Measurements from ENCODE around the gene BTBD3. TPM values are rescaled to one million over a fixed set of nuclear protein-coding genes. Genes with fewer than 3 reads are reported as not detected.

Gene BTBD3
- total RNA-seq (2014; rRNA removed; shearing (Covaris generic)) = 48.1 and 67.1 TPM in 2 replicates

DNA sequence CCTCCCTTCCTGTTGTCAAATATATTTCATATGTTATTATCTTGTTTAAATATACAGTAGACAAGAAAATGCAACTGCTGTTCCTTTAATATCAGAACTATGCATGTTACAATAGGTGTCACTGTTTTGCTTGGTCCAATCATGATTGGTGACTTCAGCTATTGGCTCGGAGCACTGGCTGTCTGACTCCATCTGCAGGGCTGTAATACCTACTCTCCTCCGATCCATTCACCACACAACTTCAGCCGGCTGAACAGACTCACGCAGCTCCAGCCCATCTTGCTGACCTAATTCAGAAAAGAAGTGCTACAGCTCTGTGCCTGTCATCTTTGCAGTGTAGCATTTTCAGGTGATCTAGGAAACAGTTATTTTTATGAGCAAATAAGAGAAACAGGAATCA, at the start of gene BTBD3:
BTBD3 (plus strand) TSS at position 231 of the 400 bp plus-strand sequence. CDS start 383 bp downstream, outside the sequence.
- no peak for DNase-seq (ENCODE audit: low read depth)

DNA sequence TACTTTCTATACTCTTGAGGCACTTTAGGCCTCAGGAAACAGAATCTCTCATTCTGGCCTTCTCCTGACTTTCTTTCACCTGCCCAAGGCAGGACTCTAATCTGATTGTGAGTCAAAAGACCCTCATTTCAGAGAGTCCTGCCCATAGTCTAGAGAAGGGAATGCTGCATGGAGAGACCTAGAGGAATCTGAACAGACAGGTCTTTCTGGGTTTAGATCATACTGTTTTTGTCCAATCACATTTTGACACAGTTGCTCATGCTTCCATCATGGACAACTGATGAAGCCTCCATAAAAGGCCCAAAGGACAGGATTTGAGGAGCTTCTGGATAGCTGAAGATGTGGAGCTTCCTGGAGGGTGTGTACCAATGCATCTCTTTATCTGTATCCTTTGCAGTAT, 48.1 kb upstream of the BTBD3 start:
- no peak for DNase-seq (ENCODE audit: low read depth)

DNA sequence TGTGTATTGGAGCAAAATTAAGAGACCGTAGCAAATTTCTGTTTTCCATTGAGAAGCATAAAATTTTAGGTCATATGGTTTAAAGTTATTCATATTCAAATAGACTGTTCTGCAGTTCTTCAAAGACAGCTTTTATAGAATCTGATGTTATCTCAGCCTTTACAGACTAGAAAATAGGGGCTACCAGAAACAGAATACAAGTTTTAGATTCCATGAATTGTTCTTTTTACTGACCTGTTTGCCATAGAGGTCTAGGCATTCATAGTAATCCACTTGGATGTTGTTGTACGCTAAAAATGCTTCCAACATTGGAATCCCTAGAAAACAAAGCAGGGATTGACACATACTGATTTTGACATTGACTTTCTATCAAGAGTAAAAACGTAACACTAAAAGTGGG, 47.3 kb upstream of the BTBD3 start:
- no peak for DNase-seq (ENCODE audit: low read depth)

DNA sequence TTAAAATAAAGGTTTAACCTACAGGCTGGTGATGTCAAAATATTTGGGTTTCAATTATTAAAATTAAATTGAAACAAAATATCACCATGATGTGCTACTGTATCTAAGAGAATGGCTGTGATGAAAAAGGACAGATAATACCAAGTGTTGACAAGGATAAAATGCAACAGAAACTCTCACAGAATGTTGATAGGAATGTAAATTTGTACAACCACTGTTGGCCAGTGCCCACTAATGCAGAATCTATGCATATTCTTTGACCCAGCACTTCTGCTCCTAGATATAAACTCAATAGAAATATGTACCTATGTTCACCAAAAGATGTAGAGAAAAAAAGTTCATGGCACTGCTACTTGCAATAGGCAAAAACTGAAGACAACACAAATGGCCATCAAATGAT, 41.1 kb upstream of the BTBD3 start:
- DNase-seq (ENCODE audit: low read depth) = no peak

DNA sequence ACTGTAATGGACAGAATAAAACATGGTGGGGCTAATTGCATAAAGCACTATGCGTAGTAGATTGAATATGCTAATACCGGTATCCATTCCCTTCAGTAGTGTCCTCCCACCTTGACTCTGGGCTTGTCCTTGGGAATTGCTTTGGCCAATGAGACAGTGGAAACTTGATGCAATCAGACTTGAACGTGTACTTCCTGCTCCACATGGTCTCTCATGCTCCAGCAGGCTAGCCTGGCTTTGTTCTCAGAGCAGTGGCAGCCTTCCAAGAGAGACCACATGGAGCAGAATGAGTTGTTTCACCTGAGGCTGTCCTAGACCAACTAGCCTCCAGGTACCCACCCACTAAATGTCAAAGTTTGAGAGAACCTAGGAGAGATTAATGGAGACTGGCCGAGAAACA, 37.0 kb upstream of the BTBD3 start:
- peak; percentile 66 for DNase-seq (ENCODE audit: low read depth)

DNA sequence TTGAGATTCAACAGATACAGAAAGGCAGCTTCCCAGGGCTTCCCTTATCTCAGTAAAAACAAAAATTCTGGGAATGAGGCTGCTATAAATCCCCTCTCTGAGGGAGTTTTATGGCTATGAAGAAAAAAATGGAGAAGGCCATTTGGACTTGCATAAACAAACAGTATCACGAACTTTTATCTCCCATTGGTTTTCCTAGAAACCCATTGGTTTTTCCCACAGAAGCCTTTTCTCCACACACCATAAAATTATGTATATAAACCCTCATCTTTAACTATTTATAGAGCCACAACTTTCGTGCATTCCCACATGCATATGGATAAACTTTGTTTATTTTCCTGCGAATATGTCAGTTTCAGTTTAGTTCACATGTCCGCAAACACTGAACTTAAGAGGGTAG, 36.2 kb upstream of the BTBD3 start:
- DNase-seq (ENCODE audit: low read depth) = no peak

DNA sequence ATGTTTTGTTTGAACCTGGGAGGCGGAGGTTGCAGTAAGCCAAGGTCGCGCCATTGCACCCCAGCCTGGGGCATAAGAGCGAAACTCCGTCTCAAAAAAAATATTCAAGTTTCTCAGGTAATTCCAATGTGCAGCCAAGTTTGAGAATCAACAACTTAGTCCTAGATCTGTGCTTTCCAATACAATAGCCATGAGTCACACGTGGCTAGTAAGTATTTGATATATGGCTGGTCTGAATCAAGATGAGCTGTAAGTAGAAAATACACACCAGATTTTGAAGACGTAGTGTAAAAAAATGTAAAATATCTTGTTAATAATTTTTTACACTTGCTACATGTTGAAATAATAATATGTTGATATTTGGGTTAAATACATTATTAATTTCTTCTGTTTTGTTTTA, 35.0 kb upstream of the BTBD3 start:
- no peak for DNase-seq (ENCODE audit: low read depth)

DNA sequence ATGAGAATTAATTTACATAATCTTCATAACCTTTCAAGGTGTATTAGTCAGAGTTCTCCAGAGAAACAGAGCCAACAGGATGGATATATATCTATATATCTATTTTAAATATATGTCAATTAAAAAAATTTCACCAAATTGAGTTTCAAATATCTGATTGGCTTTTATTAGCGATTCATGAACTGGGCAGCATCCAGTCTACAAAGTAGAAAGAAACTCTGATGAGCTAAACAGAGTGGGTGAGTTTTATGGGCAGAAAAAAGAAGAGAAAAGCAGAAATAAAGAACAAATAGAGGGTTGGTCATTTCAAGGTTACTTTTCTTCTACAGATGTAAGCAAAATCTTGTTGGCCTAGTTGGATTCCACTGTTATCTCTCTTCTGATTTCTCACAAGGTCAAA, 29.0 kb upstream of the BTBD3 start:
- DNase-seq (ENCODE audit: low read depth) = no peak

DNA sequence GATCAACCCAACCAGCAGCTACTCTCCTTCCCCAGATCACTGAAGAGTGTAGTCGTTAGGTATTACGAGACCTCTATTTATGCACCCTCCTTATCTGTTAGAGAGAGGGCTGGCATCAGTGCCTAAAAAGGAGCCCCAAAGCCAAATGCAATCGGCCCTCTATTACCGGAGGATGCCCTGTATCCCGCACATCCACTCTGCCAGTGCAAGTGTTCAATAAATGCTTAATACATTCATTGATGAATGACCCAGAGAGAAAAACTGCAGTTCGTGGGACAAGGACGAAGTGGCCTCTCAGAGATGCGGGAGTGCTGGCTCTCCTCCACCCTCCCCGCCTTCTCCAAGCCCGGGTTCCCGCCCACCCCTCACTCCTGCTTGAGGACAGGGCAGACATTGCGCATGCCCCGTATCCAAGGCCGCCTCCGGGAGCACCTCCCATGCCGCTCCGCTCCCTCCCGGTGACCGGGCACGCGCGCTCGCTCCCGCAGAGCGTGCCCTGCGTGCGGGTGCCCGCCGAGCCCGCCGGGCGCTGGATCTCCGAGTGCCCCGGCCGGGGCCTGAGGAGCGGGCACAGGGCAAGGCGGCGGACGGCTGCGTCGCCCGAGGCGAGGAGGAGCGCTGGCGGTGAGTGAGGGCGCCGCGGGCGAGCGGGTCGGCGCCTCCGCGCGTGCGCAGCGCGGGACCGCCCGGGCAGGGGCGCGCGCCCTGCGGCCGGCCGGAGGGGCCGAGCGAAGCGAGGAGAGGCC, 27.2 kb upstream of the BTBD3 start:
- DNase-seq (ENCODE audit: low read depth) = peak; percentile 95

DNA sequence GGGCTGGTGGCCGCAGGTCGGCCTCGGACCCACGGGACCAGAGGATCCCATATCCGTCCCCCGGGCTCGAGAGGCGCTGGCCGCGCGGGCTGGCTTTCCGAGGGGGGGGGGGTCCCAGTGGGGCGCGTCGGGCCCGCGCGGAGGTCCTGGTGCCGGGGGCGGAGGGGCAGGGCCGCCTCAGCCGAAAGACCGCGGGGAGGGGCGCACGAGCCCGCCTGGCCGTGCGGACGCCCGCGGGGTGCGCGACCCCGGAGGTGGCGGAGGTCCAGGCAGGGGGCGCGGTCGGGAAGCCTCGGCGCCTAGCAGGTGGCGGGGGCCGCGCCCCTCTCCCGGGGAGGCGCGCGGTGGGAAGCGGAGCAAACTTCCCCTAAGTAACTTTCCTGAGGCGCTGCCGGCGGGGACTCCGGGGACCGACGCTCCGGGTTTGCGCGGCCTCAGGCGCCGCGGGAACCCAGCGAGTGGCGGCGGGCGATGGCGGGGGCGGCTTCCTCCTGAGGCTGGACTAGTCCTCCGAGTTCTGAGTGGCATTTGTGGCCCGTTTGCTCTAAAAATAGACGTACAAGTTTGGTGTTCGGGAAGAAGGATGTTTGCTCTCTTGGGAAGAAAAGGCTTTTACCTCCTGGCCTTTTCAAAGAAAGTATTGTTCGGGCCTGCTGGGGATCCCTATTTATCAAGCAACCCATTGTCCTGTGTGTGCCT, 26.5 kb upstream of the BTBD3 start:
- DNase-seq (ENCODE audit: low read depth) = peak; percentile 76

DNA sequence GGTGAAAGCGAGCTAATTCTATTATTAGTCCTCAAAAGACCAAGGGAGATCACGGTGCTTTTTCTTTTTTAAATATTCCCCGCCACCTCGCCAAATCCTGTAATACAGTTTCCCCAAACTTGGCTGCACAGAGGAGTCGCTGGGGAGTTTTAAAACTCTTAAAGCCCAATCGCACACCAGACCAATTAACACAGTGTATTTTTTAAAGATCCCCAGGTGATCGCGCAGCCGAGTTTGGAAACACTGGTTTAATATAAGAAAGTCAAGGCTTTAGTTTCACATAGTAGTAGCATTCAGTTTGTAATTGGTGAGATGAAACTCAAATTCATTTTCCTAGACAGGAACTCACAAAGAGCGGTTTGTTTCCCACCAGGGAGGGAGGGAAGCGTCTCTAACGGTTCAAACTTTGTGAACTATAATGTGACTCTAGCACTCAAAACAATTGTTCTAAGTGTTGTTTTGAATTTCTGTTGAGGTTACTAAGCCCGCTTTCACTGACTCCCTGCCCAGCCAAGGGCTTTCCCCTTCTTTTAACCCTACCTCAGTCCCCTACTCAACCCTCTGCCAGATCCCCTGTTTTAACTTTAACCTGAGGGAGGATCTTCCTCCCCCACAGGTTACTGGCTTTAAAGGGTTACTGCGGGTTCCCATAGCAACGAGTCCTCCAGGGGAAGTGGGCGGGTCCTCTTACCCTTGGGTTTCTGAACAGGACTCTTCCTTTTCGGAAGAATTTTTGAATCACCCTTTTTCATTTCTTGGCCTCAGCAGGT, 25.7 kb upstream of the BTBD3 start:
- DNase-seq (ENCODE audit: low read depth) = peak; percentile 98

DNA sequence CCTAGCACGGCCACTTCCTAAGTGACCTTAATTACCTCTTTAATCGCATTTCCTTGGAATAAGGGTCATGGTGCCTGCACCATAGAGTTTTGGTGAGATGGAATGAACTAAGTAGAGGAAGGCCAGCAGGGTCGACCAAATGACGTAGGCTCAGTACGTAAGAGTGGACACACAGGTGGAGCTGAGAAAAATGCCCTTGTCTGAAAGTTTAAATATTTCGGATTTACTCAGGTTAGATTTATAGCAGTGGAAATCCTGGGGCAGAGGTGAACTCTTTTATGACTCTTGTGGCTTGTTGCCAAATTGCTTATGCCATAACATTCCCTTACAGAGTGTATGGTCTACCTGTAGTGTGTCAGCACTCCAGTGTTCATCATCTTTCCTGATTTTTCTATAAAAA, 23.6 kb upstream of the BTBD3 start:
- DNase-seq (ENCODE audit: low read depth) = peak; percentile 62

DNA sequence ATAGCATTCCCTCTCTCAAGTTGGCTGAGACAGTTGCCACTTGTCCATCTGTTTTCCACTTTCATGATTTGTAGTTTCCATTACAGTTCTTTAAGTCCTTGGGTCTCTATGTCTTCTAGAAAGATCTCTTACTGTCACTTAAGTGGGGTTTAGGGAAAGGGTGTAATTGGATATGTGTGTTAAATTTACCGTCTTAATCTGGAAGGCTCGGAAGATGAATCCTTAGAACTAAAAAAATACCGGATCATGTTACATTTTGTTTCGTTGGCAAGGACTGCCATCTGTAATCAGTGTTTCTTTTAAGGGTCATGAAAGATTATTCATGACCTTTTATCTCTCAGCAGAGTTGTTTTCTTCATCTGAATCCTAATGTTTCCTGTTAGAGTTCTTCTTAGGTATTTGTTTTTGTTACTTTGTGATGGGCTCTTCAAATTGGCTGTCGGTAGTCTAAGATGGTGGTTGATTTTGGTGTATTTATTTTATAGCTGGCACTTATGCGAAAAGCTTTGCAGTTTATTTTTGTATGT, 21.8 kb upstream of the BTBD3 start:
- DNase-seq (ENCODE audit: low read depth) = peak; percentile 76

DNA sequence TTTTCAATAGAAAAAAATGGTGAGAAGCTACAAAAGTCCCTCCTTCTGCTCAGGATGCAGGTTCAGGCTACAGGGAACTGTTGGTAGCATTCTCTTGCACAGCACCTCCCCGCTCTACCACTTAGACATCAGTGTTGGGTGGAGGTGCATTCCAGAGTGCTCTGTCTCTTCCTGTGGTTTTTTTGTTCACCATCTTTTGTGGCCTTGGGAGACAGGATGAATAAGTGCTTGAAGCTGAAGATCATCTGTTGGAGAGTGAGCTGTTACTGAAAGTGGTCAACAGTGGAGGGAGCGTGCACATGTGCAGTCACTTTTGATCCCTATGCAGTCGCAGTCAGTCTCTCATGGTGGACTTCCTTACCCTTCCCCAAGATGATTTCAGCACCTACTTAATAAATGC, 16.6 kb upstream of the BTBD3 start:
- DNase-seq (ENCODE audit: low read depth) = peak; percentile 99

DNA sequence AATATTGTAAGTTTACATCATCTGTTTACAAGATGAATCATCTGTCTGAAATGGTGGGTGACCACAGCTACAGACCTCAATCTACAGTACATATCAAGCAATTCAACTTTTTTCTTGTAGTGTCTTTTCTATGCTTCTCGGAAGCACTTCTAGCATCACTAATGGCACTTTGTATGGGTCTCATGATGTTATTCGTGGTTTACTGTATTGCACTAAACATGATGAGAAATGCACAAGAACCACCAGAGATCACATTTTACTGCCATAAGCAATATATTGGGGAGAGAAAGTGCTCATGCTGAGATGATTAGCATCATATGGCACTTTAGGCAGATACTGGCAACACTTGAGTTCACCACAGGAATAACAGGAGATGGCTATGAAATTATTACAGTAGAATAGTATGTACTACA, 15.4 kb upstream of the BTBD3 start:
- peak; percentile 73 for DNase-seq (ENCODE audit: low read depth)

DNA sequence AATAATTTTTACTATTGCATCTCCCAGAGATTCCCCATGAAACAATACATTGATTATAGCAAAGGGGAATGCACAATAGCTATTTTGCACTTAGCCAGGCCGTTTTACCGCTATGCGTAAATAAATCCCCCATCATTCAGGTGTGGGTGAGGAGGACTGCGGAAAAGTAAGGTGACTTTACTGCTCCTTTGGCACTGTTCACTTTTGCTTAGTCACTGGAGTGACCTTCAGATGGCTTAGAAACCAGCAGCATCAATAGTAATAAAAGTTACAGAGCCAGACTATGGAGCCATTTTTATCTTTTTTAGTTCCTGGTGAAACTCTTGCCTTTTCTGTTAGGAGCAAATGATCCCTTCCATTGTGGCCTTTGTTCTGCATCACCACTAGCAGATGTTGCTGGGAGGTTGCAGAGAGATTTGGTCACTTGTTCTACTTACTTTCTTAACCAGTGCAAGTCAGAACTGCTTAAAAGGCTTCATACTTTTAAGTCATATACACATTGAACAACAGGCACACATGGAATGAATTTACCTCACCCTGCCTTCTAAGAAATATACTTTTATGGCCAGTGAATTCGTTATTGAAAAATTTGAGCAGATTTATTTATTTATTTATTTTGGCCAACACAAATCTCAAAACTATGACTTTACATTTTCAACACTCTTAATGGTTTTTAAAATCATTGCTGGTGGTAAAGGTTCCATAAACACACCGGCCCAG, 12.1 kb upstream of the BTBD3 start:
- DNase-seq (ENCODE audit: low read depth) = peak; percentile 36

DNA sequence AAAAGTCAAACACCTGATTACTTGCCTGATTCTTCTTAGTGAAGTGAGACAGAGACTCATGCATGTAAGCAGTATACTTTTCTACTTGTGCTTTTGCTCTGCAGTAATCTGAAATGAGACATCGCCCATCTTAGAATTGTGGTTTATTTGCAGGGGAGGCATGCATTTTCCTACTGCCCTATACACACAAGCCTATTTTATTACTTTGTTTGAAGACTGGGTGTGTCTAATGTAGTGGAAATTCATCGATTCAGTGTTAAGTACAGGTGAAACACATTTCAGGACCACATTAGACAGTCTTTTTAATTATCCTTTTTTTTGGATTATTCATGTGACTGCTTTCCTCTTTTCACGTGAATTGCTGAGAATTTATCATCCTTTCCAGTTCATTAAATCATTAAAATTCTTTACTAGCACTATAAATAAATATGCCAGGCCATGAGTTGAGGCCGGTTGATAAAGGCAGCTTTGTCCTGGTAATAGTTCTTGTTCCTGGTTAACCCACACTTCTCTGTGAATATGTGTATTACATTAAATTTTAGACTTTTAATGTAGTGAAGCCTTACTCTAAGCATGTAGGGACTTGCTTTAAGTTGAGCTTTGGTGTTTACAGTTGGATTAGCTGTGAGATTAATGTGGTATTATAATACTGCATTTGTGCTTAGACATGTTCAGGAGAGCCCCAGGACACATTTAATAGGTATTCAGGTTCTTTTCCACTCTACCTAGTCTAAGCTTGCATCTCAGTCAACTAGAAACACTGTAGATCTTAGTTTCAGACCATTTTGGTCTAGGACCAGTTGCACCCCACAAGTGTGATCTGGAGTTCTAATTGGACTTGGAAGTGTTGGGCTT, 10.8 kb upstream of the BTBD3 start:
- peak; percentile 59 for DNase-seq (ENCODE audit: low read depth)

DNA sequence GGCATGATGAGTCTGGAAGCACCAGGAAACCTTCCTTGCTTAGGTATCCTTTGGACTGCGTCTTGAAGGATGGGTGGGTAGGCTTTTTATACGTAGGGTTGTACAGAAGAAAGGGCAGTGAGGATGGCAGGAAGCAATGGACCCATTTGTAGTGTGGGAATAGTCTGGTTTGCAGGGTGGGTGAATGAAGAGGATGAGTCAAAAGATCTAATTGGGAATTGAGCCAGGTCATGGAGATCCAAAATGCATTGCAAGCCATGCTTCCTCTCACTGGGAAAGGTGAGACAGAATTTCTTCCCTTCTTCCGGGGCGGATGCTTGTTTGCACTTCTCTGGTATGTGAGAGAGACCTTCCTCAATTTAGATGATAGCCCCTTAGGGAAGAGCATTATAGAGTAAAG, 10.1 kb upstream of the BTBD3 start:
- peak; percentile 84 for DNase-seq (ENCODE audit: low read depth)

DNA sequence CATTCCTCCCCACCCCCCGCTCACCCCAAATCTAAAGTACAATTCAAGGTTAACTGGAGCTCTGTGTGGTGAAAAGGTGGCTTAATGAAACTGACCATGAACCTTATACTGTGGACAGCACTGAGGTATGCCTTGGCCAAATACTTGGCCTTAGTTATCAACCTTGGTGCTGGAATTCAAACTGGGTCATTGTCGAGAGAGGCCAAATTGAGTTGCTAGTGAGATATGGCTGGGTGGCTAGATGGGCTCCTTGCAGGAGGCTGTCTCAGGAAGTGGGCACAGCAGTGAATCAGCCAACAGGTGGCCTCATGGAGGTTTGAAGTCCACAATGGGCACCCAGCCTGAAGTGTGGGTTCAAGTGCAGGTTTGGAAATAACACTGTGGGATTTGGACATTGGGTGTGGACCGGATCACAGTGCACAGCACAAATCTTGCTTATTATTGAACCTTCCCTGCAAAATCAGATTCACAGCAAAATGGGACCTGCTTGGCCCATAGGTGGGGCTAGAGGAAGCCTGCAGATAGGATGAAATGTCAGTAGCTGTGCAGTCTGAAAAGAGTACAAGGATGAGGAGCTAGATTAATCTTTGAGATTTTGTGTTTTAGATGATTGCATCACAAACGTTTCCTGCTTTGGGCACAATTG, 5.6 kb upstream of the BTBD3 start:
- peak; percentile 49 for DNase-seq (ENCODE audit: low read depth)
